Fibroblast of the aortic adventitia (primary cell): ENCODE data around the gene E2F8. TPM values are rescaled to one million over a fixed set of nuclear protein-coding genes. Genes with fewer than 3 reads are reported as not detected.
"Not testable (repeated sequence)": the region's sequence is repeated elsewhere in the genome, so short reads cannot be mapped to it uniquely, and the experiment has no call there.

Experiments used
- DNase-seq: peaks from one replicate; pipeline ENCODE4 v3.0.0-alpha.2; 2010; ENCODE audit warnings: low read depth
- H3K4me3 ChIP-seq: 2 replicates; pipeline ENCODE4 v1.5.1; 2011; ENCODE audit warnings: low read depth, mild to moderate bottlenecking, control low read depth, low read length, moderate library complexity
- total RNA-seq: library from RNA; depleted of rRNA; stranded (reverse); fragments of >200 nt; gene quantifications from 2 replicates; pipeline ENCODE4 v1.2.3, GENCODE V29; 2012; ENCODE audit warnings: low replicate concordance
- TF ChIP-seq, protein P1 (sequence below): IDR thresholded peaks from 2 replicates; pipeline ENCODE4 v1.5.1; 2011; ENCODE audit warnings: mild to moderate bottlenecking, low read length, control low read depth, inconsistent platforms; ENCODE audit not compliant: insufficient read depth

E2F8 gene
- total RNA-seq, 1 donor = 4.4 TPM

DNA sequence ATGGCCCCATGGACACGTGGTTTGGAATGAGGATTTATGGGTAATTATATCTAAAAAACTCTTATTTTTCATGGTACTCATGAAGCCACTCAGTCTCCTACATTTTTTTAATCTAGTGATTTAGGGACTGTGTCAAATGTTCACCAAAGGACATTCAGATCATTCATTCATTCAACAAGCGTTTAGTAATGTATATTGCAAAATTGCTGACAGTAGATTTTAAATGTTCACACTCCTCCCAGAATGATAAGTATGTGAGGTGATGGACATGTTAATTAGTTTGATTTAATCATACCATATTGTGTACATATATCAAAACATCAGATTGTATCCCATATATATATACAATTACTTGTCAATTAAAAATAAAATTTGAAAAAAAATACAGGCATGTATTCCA lies 40.8 kb upstream of the E2F8 start:
- TF ChIP-seq, protein P1, sequence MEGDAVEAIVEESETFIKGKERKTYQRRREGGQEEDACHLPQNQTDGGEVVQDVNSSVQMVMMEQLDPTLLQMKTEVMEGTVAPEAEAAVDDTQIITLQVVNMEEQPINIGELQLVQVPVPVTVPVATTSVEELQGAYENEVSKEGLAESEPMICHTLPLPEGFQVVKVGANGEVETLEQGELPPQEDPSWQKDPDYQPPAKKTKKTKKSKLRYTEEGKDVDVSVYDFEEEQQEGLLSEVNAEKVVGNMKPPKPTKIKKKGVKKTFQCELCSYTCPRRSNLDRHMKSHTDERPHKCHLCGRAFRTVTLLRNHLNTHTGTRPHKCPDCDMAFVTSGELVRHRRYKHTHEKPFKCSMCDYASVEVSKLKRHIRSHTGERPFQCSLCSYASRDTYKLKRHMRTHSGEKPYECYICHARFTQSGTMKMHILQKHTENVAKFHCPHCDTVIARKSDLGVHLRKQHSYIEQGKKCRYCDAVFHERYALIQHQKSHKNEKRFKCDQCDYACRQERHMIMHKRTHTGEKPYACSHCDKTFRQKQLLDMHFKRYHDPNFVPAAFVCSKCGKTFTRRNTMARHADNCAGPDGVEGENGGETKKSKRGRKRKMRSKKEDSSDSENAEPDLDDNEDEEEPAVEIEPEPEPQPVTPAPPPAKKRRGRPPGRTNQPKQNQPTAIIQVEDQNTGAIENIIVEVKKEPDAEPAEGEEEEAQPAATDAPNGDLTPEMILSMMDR = no peak
- H3K4me3 ChIP-seq = no peak overlapping the region

DNA sequence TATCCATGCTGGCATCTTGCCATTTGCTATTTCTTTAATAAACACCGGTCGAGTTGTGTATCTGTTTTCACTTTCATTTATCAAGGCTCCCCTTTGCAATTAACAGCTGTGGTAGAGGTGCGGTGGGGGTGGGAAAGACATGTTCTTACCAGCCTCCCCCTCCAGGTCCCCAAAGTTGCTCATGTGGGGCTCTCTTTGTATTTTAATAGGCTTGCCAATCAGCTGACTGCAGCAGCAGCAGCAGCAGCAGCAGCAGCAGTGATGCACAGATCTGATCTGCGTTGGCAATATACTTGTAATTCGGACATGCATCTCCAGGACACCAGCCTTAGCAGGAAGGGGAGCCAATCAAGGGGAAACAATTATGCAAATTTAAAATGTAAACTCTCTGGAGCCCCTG lies 40.3 kb upstream of the E2F8 start:
- TF ChIP-seq, protein P1 = no peak
- no peak for DNase-seq
- H3K4me3 ChIP-seq = no peak overlapping the region

More for the DNA sequence above, 40.8 kb upstream of the E2F8 start:
- DNase-seq = no peak

DNA sequence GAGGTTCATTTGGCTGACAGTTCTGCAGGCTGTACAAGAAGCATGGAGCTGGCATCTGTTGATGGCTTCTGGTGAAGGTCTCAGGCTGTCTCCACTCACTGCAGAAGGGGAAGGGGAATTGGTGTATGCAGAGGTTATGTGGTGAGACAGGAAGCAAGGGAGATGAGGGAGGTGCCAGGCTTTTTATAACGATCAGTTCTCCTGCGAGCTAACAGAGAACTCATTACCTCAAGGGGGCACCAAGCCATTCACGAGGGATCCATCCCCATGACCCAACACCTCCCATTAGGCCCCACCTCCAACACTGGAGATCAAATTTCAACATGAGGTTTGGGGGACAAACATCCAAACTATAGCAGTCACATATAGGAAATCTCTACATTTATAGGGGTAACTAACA lies 38.7 kb upstream of the E2F8 start:
- H3K4me3 ChIP-seq = no peak overlapping the region
- TF ChIP-seq, protein P1 = no peak
- DNase-seq = no peak

DNA sequence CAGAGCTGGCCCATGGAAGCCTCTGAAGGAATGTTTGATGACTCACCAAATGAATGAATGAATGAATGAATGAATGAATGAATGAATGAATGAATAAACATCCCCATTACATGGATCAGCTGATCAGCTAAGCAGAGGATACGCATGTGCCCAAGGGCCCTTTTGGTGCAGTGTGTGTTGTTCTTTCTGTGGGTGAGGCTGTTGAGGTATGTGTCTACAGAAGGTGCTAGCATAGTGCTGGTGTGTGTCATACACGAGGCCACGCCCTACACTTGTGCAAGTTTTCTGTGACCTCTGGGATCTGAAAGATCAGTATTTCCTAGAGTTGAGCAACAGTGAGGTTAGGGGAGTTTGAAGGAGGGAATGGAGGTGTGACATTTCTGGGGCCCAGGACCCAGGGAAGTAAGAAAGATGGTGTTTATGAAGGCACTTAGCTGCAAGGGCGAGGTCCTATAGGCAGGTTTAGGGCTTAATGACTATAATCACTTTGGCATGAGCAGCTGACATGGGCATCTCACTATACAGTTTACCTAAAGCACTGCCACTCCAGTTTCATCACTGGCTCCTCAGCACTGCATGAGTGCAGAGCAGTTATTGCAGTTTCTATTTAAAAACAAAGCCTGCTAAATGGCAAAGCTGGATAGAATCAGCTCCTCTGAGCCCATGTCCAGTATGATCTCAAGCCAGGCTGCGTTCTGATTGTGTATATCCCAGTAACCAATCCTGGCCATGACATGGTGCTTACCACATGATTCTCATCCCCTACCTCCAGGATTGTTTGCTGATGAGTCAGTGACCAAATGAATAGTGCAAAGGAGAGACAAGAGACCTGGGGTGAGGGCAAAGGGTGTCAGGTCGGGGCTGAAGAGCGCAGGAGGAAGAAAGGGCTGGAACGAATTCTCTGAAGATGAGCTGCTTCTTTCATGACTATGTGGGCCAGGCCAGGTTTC lies 36.4 kb upstream of the E2F8 start:
- no peak overlapping the region for H3K4me3 ChIP-seq
- TF ChIP-seq, protein P1 = no peak
- DNase-seq = no peak

DNA sequence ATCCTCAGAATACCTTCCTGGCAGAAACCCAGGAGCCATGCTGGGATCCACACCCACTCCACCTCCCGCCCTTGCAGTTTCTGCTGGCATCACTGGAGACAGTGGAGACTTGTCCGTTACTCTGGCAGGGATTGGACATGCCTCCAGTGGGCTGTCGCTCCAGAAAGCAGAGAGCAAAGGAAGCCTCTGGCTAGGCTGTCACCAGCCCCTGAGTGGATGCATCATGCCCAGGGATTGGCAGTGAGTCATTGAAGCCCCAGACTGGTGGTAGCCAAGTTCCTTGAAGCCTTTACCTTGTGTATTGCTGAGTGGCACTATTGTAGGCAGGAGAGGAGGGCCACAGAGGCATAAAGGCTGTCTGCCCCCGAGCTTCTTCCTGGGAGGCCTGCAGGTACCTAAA lies 34.8 kb upstream of the E2F8 start:
- no peak for DNase-seq
- TF ChIP-seq, protein P1 = no peak

DNA sequence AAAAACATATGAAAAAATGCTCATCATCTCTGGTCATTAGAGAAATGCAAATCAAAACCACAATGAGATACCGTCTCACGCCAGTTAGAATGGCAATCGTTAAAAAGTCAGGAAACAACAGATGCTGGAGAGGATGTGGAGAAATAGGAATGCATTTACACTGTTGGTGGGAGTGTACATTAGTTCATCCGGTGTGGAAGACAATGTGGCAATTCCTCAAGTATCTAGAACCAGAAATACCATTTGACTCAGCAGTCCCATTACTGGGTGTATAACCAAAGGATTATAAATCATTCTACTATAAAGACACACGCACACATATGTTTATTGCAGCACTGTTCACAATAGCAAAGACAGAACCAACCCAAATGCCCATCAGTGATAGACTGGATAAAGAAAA lies 32.5 kb upstream of the E2F8 start:
- not testable (repeated sequence) for DNase-seq, H3K4me3 ChIP-seq

More for the DNA sequence above, 34.8 kb upstream of the E2F8 start:
- H3K4me3 ChIP-seq = no peak overlapping the region

DNA sequence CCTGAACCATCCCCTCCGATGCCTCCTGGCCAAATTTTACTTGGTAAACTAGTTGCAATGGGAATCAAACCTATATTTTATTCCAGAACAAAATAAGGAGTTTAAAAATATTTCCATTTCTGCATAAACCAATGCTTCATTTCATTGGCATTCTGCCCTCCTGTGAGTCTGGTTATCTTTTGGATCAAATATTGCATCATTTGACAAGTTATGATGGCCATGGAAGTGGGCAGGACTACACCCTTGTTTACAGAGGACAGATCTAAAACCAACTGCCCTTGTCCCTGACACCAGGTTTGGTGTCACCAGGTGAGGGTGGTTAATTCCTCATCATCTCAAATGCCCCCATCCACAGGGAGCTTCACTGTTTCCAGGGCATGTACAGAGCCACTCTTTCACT lies 28.2 kb upstream of the E2F8 start:
- H3K4me3 ChIP-seq = no peak overlapping the region
- TF ChIP-seq, protein P1 = no peak
- no peak for DNase-seq
